Endothelial cell of umbilical vein (primary cell): ENCODE results near the gene RAB37. TPM values are rescaled to one million over a fixed set of nuclear protein-coding genes. Genes with fewer than 3 reads are reported as not detected.

Experiments used
- BruUV-seq: library from RNA; stranded (reverse); fragments of 400-500 nt; replicated peaks from 2 replicates; lab custom pipeline; 2021; lab: Mats Ljungman, UMichigan
- CTCF ChIA-PET: fragments of 300-600, 350-600 bp; sonication (Branson Sonifier 250); formaldehyde crosslinking; loops from one replicate; lab custom pipeline; 2021; ENCODE audit warnings: antibody characterized with exemption, inconsistent platforms; lab: Charles Lee
- POLR2A ChIA-PET: fragments of 300-600, 350-600 bp; sonication (Branson Sonifier 250); formaldehyde crosslinking; loops from one replicate; lab custom pipeline; 2021; ENCODE audit warnings: antibody characterized with exemption, inconsistent platforms; lab: Charles Lee
- DNase-seq: peaks from one replicate; pipeline ENCODE4 v3.0.0-alpha.2; 2011; ENCODE audit warnings: low read depth, low spot score
- FAIRE-seq: peaks from 2 replicates; lab custom pipeline; 2011; peaks lifted over from hg19 to GRCh38; lab: Jason Lieb, UNC
- H2AFZ ChIP-seq: 2 replicates; pipeline ENCODE4 v1.6.0; 2012; ENCODE audit warnings: low read depth, low read length, control low read depth, inconsistent platforms
- H3K27ac ChIP-seq: 2 replicates; pipeline ENCODE4 v1.5.1; 2011; ENCODE audit warnings: low read depth, mild to moderate bottlenecking, control low read depth, low read length, moderate library complexity; ENCODE audit not compliant: insufficient read depth
- H3K27me3 ChIP-seq, 2 experiments: 2 replicates each; pipeline versions ENCODE4 v1.6.0 to v1.6.1; 2011; ENCODE audit warnings: low read length in 2 of 2, mixed read lengths in 1 of 2; ENCODE audit not compliant: control insufficient read depth in 2 of 2, insufficient read depth in 2 of 2
- H3K36me3 ChIP-seq, 2 experiments: 2 replicates in 1 of 2; 3 replicates in 1 of 2; pipeline ENCODE4 v1.5.1; 2011; ENCODE audit warnings: low read length in 2 of 2, mild to moderate bottlenecking in 1 of 2, moderate library complexity in 1 of 2; ENCODE audit not compliant: control insufficient read depth in 2 of 2, insufficient read depth in 2 of 2; ENCODE audit errors: extremely low read depth in 1 of 2
- H3K4me1 ChIP-seq: 3 replicates; pipeline ENCODE4 v1.5.1; 2011; ENCODE audit warnings: mild to moderate bottlenecking, low read length; ENCODE audit not compliant: control insufficient read depth, insufficient read depth; ENCODE audit errors: extremely low read depth
- H3K4me2 ChIP-seq: 2 replicates; pipeline ENCODE4 v1.6.1; 2011; ENCODE audit warnings: low read length, control low read depth, mixed read lengths; ENCODE audit not compliant: insufficient read depth
- H3K4me3 ChIP-seq, 3 experiments: fragments of 200-600 bp in 1 of 3; sonication (generic), shearing (Covaris generic) in 1 of 3; replicated peaks in 1 of 3; 2 replicates each; pipeline ENCODE4 v1.5.1; 2011 to 2016; ENCODE audit warnings: control low read depth in 3 of 3, low read length in 3 of 3, mild to moderate bottlenecking in 2 of 3, inconsistent platforms in 1 of 3, low read depth in 1 of 3, moderate library complexity in 1 of 3; ENCODE audit not compliant: insufficient read depth in 1 of 3
- H3K79me2 ChIP-seq: 2 replicates; pipeline ENCODE4 v1.6.0; 2012; ENCODE audit warnings: low read length, inconsistent platforms; ENCODE audit not compliant: control insufficient read depth, insufficient read depth
- H3K9ac ChIP-seq: replicated peaks from 2 replicates; pipeline ENCODE3; 2011; ENCODE audit warnings: low read length, control low read depth; ENCODE audit not compliant: insufficient read depth; ENCODE audit errors: extremely low read depth
- H3K9me1 ChIP-seq: replicated peaks from 3 replicates; pipeline ENCODE4 v1.6.0; 2011; ENCODE audit warnings: mild to moderate bottlenecking, low read length; ENCODE audit not compliant: control insufficient read depth, insufficient read depth; ENCODE audit errors: extremely low read depth
- H3K9me3 ChIP-seq: replicated peaks from 2 replicates; pipeline ENCODE4 v1.5.1; 2012; ENCODE audit warnings: low read length, inconsistent platforms; ENCODE audit not compliant: control insufficient read depth, insufficient read depth
- H4K20me1 ChIP-seq: replicated peaks from 2 replicates; pipeline ENCODE3; 2011; ENCODE audit warnings: mild to moderate bottlenecking, low read length; ENCODE audit not compliant: control insufficient read depth, insufficient read depth; ENCODE audit errors: extremely low read depth
- CTCF ChIP-seq, 2 donors: IDR thresholded peaks; 1 replicate in 1 of 2; 2 replicates in 1 of 2; pipeline ENCODE4 v1.5.1; 2011; ENCODE audit warnings: low read length in 2 of 2, mild to moderate bottlenecking in 2 of 2, moderate library complexity in 2 of 2, control low read depth in 1 of 2, inconsistent platforms in 1 of 2, low read depth in 1 of 2; ENCODE audit not compliant: insufficient read depth in 1 of 2; ENCODE audit errors: extremely low read depth in 1 of 2
- EZH2 ChIP-seq: IDR thresholded peaks from 2 replicates; pipeline ENCODE4 v1.6.1; 2012; ENCODE audit warnings: borderline replicate concordance, low read depth, mild to moderate bottlenecking, moderate library complexity, low read length, inconsistent platforms; ENCODE audit not compliant: severe bottlenecking
- FOS ChIP-seq: IDR thresholded peaks from 2 replicates; pipeline ENCODE4 v1.6.1; 2011; ENCODE audit warnings: mild to moderate bottlenecking, low read length, moderate library complexity, borderline replicate concordance; ENCODE audit not compliant: insufficient read depth
- GATA2 ChIP-seq: IDR thresholded peaks from 2 replicates; pipeline ENCODE4 v1.7.0; 2011; ENCODE audit warnings: low read depth, mild to moderate bottlenecking, moderate library complexity, mixed read lengths, low read length; ENCODE audit not compliant: insufficient read length, insufficient read depth
- JUN ChIP-seq: IDR thresholded peaks from 2 replicates; pipeline ENCODE4 v1.6.1; 2011; ENCODE audit warnings: borderline replicate concordance, low read depth; ENCODE audit not compliant: insufficient read length, insufficient read depth
- MAX ChIP-seq: IDR thresholded peaks from 2 replicates; pipeline ENCODE4 v1.6.1; 2011; ENCODE audit not compliant: insufficient read depth, insufficient read length
- MYC ChIP-seq: IDR thresholded peaks from one replicate; pipeline ENCODE4 v1.6.1; 2011; ENCODE audit warnings: mild to moderate bottlenecking, low read depth, low read length
- POLR2A ChIP-seq: IDR thresholded peaks from 2 replicates; pipeline ENCODE4 v1.6.1; 2012; ENCODE audit warnings: low read depth, mild to moderate bottlenecking, control low read depth, low read length
- POLR2AphosphoS5 ChIP-seq: IDR thresholded peaks from 2 replicates; pipeline ENCODE4 v1.6.1; 2012; ENCODE audit warnings: low read depth, mild to moderate bottlenecking, control low read depth, low read length, moderate library complexity; ENCODE audit not compliant: insufficient read depth
- dilution Hi-C: fragments of 300-500 bp; cut with MboI; formaldehyde crosslinking; loops from one replicate; pipeline ENCODE4 v1.15.0; 2019; ENCODE audit warnings: low sequenced_read_pairs; ENCODE audit not compliant: extremely low pct_ligation_motif_present
- intact Hi-C: fragments of 100-400 bp; cut with micrococcal nuclease; formaldehyde crosslinking; loops from one replicate; pipeline ENCODE4 v1.10.0; 2022
- polyA plus RNA-seq, 4 experiments: library from polyadenylated mRNA; depleted of rRNA in 3 of 4; stranded (reverse) in 3 of 4; unstranded in 1 of 4; fragments of >200 nt; gene quantifications; 2 replicates each; pipeline versions ENCODE4 v1.2.1 to v1.2.3, GENCODE V29; 2011 to 2012; ENCODE audit warnings: missing spikeins in 1 of 4
- total RNA-seq: library from RNA; stranded (reverse); gene quantifications from 2 replicates; pipeline ENCODE4 v1.2.3, GENCODE V29; 2021

The RAB37 gene
- total and polyA plus RNA-seq, 2 donors (not counting 3 experiments of a cell fraction or from before 2014, with no cell fraction given) = 0.11 TPM; not detected in 1

GRCh38 chr17:74746922-74747321 lies 9.9 kb downstream of the RAB37 start:
- no peaks in the 10 kb centered on the region for H3K9me3 ChIP-seq
- no peak for FAIRE-seq
- dilution Hi-C loops = no loop called here

More at GRCh38 chr17:74746922-74747321, 9.9 kb downstream of the RAB37 start:
- POLR2A ChIA-PET = no interaction called here
- Histone ChIP-seq H3K27me3 (no peaks in the 10 kb centered on the region), H3K4me3 (no peak overlapping the region), H4K20me1 (no peaks in the 10 kb centered on the region), H3K4me1 (peaks cover 10% of the 10 kb centered on the region), H2AFZ (no peak overlapping the region), H3K4me2 (no peak overlapping the region), H3K9ac (no peak overlapping the region), H3K9me1 (no peaks in the 10 kb centered on the region), H3K27ac (no peak overlapping the region), H3K79me2 (no peaks in the 10 kb centered on the region), H3K36me3 (no peaks in the 10 kb centered on the region)
- BruUV-seq = no TSS peak
- TF ChIP-seq EZH2 (no peak), JUN (no peak), GATA2 (no peak), CTCF (IDR thresholded peaks at IDR 0.05; ENCODE audit: extremely low read depth in 1 of 2, insufficient read depth in 1 of 2, low read depth in 1 of 2, low read length in 2 of 2) (no peak), POLR2A (no peak), POLR2AphosphoS5 (no peak), MAX (no peak), MYC (no peak), FOS (no peak)
- CTCF ChIA-PET = interaction anchor here (0.6 to 4.2 kb wide), 11 partner anchors 9 to 783 kb away, joined by 3 to 84 read pairs (median 22); partner anchors contain the start of genes NAT9 and RAB37
- no peak for DNase-seq
- intact Hi-C loops = loop anchor here (10.0 kb wide), 1 partner anchor 1432 kb away; the partner anchor contains the start of gene CDC42EP4
